ENCODE results near the gene AAR2.

DNA sequence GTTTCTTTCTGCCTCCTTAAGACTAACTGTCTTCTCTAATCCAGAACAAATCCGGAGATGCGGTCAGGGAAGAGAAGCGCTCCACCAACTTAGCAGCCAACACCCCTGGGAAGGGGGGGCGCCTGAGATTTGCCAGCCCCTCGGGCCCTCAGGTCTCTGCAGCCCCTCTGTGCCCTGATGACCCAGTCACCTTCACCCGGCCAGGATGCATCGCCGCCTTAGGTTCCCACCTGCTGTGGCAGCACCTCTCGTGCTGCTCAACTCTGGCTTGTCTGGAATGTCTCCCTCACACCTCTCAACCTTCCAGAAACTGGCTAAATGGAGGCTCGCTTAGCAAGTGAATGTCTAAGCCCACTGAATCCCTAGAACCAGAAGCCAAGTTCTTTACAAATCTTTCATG is 28.0 kb upstream of the AAR2 start:
- TF ChIP-seq REST (IDR thresholded peaks at IDR 0.05; ENCODE audit: borderline replicate concordance) (no peak), EP300 (conservative IDR thresholded peaks at IDR 0.05; ENCODE audit: poor library complexity, severe bottlenecking) (no peak), POLR2AphosphoS5 (IDR thresholded peaks at IDR 0.05) (no peak), RAD21 (conservative IDR thresholded peaks at IDR 0.05) (no peak), CTCF (IDR thresholded peaks at IDR 0.05; ENCODE audit: poor library complexity, severe bottlenecking) (no peak)

All from neural cell (in vitro differentiated cells).